GM19240 (cell line): ENCODE data around the gene HIKESHI.
"Not testable (repeated sequence)": the region's sequence is repeated elsewhere in the genome, so short reads cannot be mapped to it uniquely, and the experiment has no call there.

Source experiments
- DNase-seq: peaks from one replicate; pipeline ENCODE4 v3.0.0; 2011; ENCODE audit warnings: low spot score; ENCODE audit not compliant: insufficient read length

Gene HIKESHI

DNA sequence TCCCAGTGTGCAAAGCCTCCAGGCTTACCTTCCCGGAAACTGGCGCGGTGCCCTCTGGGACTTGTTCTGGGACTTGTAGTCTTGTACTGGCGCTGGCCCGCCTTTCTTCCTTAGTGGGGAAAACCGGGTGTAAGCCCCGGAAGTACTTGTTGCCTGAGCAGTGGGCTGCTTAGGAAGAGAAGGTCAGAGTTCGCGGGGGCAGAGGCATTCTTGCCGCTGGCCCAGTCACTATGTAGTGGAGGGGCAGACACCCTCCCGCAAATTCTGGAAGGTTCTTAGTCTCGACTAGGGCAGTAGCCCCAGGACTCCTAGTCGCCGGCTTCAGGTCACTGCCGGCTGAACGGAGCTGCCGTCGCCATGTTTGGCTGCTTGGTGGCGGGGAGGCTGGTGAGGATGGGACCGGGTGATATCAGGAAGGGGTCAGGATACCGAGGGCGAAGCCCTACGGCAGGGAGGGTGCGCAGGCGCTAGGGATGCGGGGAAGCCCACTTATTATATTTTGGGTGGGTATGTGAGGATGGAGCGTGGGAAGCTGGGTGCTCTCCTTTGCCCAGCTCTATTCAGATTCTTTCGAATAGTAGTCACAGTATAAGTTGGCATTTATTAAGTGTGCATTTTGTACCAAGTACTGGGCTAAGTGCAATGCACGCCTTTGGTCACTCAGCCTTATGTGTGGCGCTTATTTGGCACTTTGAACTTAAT lies at the start of gene HIKESHI:
HIKESHI (plus strand) TSS at position 149 of the 702 bp plus-strand sequence; CDS start at position 358, 209 bp downstream.
- peak; percentile 74 for DNase-seq

DNA sequence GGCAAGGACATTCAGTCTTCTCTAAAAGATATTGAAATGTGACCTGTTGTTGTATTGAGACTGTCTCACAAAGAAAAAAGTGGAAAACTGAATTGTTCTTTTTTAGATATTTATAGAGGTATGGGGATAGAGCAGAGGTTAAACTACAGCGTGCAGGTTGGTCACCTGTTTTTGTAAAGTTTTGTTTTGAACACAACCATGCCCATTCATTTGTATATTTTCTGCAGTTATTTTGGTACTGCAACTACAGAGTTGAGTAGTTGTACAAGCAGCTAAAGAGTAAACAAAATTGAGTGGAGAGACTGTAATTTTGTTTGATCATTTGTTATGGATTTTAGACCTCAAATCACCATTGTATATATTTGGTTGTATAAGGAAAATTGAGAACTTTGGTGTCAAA lies 46.1 kb upstream of the HIKESHI start:
- no peak for DNase-seq

- DNase-seq: no peak
Measured at GRCh38 chr11:86256608-86257007, 45.4 kb upstream of the HIKESHI start.

DNA sequence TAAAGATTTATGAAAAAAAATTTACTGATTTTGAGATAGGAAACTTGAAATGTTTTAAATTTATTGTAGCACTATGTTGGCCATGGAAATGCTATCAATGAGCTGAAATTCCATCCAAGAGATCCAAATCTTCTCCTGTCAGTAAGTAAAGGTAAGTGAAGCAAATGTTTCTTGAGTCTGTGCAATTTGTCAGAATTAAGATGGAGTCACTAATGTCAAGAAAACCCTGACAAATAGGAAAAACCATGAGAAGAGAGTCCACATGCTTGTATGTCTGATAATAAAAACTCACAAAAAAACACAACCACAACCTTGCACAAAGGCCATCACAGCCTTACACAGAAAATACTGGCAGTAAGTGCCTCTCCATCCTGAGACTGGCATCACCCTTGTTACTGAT lies 44.6 kb upstream of the HIKESHI start:
- DNase-seq: no peak

GRCh38 chr11:86259730-86260129 lies 42.3 kb upstream of the HIKESHI start:
- no peak for DNase-seq

DNA sequence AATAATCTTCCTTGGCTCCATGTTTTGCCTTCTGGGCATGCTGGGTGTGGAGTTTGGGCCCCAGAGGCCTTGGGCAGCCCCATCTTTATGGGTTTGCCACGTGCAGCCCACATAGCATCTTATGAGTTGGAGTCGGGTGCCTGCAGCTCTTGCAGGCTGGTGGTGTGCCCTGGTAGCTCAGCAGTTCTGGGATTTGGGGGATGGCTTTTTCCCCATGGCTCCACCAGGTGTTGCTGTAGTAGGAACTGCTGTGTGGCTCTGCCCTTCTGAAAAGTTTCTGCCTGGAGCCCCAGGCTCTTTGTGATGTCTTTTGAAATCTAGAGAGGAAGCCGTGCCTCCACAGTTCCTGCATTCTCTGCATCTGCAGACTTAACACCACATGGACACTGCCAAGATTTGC lies 40.7 kb upstream of the HIKESHI start:
- no peak for DNase-seq

GRCh38 chr11:86262387-86262786 lies 39.7 kb upstream of the HIKESHI start:
- no peak for DNase-seq

DNA sequence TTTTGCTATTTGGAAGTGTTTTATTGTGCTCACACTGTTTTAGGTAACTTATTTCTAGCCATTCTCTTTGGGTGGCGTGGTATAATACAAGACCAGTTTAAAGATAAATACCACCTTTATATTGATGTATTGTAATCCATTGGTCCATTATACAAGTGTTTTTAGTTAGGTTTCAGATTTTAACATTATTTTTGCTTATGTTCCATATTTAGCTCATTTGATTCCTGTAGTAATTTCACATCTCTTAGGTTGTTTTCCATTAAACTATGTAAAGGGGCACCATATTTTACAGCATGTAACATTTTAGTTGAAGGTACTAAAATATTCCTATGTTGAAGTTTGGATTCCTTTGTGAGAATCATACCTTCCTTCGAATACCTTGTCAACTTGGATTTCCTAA lies 37.4 kb upstream of the HIKESHI start:
- no peak for DNase-seq

DNA sequence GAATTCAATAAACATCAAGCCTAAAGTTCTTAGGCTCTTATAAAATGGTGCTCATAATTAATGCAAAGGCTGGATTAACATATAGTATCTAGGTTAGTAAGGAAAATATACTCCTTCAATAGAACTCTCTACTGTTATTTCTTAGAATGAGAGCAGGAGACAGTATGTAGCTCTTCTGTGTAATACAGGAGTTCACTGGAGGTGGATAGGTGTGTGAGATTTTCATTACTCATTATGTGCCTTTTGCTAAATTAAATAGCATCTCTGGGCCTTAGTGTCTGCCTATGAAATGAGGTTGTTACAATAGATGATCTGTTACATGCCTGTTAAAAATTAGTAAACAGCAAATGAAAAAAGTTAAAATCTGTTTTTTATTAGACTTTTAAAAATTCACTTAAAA lies 36.8 kb upstream of the HIKESHI start:
- DNase-seq: no peak

- DNase-seq: no peak
Measured at GRCh38 chr11:86269645-86270044, 32.4 kb upstream of the HIKESHI start.

- DNase-seq: no peak
Measured at GRCh38 chr11:86274503-86274902, 27.5 kb upstream of the HIKESHI start.

DNA sequence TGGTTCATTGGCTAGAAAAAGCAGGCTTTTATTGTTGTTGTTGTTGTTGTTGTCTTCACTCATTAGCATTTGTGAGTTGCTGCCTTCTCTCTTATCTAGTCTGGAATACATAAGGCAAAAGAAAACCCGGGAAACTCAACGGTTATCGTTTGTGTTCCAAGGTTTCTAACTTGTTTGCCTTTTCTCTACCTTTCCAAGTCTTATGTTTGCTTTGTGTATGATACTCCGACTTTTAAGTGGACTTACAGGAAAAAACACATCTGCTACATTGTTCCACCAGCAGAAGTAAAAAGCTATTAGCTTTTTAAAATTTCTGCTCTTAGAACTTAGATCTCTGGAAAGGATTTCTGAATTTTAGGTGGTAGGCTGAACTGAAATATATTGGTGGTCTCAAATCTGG lies 27.0 kb upstream of the HIKESHI start:
- no peak for DNase-seq

DNA sequence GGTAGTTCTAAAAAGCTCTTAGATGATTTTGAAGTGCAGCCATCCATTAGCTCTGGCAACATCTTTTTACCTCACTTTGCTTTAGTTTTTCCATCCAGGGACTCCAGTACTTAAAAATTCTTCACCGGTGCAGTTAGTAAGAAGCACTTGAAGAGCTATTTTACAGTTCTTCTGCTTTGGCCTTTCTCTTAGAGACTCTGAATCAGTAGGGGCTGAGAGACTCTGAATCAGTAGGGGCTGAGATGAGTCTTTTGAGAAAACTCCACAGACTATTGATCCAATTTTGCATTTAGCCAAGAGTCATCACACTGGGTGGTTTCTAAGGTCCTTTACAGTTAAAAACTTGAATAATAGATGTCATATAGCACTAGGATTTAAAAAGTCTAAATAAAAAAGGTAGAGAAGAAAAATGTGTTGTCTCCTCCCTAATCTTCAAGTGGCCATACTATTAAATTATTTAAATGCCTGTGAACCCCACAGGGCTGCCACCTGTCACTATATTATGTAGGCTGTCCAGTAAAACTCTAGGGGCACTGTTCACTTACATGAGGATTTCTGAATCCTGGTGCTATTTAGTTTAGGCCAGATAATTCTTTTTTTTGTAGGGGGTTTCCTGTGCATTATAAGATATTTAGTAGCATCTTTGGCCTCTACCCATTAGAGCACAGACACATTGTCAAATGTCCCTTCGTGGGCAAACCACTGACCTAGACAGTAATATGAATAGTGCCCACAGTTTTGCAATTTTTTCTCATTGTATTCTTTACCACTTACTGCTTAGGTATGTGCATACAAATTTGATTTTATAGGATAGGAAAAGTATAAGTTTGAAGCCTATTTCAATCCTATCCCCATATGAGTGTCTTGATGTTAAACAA lies 26.3 kb upstream of the HIKESHI start:
- no peak for DNase-seq

GRCh38 chr11:86277741-86278140 lies 24.3 kb upstream of the HIKESHI start:
- no peak for DNase-seq

DNA sequence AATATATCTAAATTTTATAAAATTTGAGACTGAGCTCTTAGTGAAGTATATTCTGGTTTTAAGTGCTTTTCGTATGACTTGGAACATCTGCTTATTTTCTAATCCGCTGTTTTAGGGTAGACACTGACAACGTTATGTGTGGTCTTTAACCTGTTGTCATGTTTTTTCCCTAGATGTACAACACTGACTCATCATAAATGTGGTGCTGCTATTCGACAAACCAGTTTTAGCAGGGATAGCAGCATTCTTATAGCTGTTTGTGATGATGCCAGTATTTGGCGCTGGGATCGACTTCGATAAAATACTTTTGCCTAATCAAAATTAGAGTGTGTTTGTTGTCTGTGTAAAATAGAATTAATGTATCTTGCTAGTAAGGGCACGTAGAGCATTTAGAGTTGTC lies 23.8 kb upstream of the HIKESHI start:
- DNase-seq: no peak

DNA sequence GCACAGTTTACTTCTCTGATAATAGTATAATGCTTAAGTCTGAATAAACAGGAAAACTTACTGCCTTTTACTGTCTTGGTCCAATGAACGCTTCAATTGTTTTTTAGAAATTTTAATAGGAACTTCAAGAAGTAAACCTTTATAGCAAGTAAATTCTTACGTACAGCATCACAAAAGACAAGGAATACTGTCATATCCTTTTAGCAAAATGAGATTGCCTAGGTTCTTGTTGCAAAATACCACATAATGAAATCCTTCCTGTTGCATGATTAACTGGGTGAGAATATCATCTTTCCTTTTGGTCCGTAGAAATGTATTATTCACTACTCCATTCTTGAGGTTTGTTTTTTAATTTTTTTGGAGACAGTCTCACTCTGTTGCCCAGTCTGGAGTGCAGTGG lies 22.3 kb upstream of the HIKESHI start:
- no peak for DNase-seq

- DNase-seq: no peak
Measured at GRCh38 chr11:86287468-86287796, 14.6 kb upstream of the HIKESHI start.

DNA sequence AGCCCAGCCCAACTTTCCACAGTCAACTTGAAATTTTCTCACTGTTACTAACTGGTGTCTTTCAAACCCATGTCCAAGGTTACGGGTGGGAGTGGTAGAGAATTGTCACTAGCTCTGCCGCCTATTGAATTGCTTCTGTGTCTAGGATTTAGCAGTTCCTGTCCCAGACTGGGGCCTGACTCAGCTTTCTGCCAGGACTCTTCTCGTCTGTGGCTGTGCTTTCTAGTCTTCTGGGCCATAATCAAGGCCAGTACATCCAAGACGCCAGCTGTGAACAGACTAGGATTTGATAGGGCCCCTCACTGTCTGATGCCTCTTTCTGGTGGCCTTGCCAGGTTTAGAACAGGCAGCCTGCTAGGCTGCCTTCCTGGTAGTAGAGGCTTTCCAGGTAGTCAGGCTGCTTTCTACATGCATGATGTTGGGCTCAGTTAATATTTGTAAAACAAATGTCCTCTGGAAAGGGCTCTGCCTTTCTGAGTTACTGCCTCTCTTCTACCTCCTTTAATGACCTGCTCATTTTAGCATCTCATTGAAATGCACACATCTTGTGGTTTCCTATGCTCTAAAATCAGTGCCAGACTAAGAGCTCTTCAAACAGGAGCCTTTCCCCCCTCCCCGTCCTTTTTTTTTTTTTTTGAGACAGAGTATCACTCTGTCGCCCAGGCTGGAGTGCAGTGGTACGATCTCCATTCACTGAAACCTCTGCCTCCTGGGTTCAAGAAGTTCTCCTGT lies 13.1 kb upstream of the HIKESHI start:
- DNase-seq: no peak

DNA sequence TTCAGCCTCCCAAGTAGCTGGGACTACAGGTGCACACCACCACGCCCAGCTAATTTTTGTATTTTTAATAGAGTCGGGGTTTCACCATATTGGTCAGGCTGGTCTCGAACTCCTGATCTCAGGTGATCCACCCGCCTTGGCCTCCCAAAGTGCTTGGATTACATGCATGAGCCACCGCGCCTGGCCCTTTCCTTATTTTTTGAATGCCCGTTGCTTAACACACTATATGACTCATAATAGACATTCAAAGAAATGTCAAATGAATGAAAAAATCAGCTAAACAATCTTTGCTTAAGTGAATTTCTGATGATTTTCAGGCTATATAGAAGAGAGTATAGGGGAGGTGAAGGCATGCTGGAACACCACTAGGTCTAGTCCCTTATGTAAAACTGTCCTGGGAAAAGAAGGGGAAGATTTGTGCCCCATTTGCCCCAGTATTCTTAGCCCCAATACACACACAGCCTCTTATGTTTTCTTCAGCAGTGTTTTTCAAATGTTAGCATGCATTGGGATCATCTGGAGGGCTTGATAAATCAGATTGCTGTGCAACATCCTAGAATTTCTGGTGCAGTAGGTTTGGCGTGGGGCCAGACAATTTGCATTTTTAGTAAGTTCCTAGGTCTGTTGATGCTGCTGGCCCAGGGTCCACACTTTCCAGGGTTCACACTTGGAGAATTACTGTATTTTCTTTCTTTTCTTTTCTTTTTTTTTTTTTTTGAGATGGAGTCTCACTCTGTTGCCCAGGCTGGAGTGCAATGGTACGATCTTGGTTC lies 12.3 kb upstream of the HIKESHI start:
- not testable (repeated sequence) for DNase-seq

- no peak for DNase-seq
Measured at GRCh38 chr11:86291466-86292262, 10.4 kb upstream of the HIKESHI start.
